T47D (cell line): Measurements from ENCODE around the gene KCNC1.

ENCODE experiments used
- DNase-seq, 2 experiments: peaks; one replicate each; pipeline versions ENCODE4 v3.0.0 to v3.0.0-alpha.2; 2011 to 2012; ENCODE audit warnings: low read depth in 1 of 2, low spot score in 1 of 2
- JUND ChIP-seq: IDR thresholded peaks from 2 replicates; pipeline ENCODE4 v1.6.1; 2012; ENCODE audit warnings: low read depth
- in situ Hi-C: cut with HindIII; loops from 2 replicates; pipeline ENCODE4 v1.10.0; 2016; ENCODE audit warnings: low sequenced_read_pairs, low pct_unique_long_range_greater_than_20kb

KCNC1 gene

DNA sequence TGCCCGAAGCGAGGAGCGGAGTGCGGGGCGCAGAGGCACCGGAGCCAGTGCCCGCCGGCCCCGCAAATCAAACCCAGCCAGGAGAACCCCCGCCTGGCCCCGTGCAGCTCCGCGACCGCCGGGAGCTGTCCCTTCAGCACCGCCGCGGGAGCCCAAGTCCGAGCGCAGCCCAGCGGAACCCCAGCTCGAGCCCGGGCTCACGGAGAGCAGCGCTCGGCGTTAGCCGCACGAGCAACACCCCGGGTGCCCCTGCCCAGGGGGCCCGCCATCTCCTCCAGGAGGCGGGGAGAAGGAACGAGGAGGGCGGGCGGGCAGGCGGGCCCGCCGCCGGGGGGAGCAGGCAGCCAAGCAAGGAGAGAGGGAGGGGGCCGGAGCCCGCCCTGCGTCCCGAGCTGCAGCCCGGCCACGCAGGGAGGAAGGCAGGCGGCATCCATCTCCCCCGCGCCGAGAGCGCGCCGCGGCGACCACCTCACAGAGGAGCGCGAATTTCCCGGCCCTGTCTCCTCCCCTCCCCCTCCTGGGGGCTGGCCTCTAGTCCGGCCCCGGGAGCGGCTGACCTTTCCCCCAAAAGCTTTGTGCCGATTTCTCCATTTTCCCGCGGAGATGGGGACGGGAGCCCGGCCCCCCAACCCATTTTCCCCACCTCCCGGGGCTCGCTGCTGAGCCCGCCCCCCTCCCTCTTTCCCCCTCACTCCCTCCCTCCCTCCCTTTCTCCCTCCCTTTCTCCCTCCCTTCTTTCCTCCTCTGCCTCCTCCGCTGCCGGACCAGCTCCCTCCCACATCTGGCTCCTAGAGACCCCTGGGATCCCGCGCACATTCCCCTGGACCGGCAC lies 621 bp downstream of the KCNC1 start:
- in situ Hi-C loops = no loop called here
- TF ChIP-seq JUND = no peak

DNA sequence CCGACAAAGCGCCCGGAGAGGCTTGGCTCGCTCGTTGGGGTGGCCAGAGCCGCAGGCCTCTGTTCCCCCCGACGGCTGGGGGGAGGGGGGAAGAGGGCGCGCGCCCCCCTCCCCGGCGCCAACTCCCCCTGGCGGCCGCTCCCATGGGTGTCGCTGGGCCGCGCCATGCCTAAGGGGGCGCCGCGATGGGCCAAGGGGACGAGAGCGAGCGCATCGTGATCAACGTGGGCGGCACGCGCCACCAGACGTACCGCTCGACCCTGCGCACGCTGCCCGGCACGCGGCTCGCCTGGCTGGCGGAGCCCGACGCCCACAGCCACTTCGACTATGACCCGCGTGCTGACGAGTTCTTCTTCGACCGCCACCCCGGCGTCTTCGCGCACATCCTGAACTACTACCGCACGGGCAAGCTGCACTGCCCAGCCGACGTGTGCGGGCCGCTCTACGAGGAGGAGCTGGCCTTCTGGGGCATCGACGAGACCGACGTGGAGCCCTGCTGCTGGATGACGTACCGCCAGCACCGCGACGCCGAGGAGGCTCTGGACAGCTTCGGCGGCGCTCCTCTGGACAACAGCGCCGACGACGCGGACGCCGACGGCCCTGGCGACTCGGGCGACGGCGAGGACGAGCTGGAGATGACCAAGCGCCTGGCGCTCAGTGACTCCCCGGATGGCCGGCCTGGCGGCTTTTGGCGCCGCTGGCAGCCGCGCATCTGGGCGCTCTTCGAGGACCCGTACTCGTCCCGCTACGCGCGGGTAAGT lies 1.4 kb downstream of the KCNC1 start:
- no peak for TF ChIP-seq JUND
- no peak for DNase-seq
- in situ Hi-C loops = no loop called here

More for the DNA sequence above, 621 bp downstream of the KCNC1 start:
- DNase-seq = peak; percentile 81 to 82

DNA sequence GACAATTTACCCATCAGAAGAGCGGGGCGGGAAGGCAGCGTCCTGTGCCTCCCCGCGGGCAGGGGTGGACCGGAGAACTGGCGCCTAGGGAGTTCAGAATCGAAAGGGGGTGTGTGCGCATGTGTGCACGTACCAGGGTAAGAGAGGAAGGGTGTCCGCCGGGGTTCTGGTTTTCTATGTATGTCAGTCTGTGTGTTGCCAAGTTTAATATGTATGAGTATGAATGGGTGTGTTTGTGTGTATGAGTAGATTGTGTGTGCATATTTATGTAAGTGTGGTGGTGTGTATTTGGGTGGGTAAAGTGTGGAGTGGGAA lies 2.0 kb downstream of the KCNC1 start:
- TF ChIP-seq JUND = no peak
- in situ Hi-C loops = no loop called here
- DNase-seq = no peak

DNA sequence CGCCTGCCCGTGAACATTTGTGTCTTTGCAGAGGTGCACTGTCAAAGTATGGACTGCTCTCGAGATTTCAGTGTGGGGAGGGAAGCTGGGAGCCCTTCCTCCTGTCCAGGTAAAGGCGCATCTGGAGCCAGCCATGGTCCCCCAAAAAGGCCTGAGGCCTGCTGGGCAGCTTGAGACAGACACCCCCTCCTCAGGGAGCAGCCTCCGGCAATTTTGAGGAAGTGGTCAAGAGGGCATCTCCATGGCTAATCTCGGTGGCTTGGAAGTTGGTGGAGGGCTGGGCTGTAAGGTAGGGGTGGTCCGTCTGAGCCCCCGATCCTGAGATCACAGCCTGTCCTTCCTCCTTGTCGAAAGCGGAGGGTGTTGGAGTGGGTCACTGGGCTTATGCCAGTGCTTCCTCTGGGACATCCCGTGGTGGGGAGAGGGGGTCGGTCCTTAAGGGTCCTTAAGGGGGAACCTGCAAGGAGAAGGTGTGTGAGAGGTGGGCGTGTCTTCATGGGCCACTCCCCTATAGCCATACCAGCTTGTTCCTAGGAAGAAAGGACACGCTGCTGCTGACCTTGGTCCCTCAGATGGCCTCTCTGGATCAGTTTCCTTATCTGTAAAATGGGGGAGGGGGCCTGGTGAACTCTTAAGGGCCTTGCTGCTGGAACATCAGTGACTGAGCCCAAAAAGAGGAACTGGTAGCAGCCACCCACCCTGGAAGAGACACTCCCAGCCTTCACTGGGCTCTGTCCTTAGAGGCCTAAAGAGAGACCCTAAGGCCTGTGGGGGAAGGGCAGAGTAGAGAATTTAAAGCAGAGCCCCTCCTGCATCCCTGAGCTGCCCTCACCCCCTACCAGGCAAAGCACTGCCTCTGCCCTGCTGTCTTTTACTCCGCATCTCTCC lies 2.6 kb downstream of the KCNC1 start:
- DNase-seq = no peak
- in situ Hi-C loops = no loop called here
- no peak for TF ChIP-seq JUND

DNA sequence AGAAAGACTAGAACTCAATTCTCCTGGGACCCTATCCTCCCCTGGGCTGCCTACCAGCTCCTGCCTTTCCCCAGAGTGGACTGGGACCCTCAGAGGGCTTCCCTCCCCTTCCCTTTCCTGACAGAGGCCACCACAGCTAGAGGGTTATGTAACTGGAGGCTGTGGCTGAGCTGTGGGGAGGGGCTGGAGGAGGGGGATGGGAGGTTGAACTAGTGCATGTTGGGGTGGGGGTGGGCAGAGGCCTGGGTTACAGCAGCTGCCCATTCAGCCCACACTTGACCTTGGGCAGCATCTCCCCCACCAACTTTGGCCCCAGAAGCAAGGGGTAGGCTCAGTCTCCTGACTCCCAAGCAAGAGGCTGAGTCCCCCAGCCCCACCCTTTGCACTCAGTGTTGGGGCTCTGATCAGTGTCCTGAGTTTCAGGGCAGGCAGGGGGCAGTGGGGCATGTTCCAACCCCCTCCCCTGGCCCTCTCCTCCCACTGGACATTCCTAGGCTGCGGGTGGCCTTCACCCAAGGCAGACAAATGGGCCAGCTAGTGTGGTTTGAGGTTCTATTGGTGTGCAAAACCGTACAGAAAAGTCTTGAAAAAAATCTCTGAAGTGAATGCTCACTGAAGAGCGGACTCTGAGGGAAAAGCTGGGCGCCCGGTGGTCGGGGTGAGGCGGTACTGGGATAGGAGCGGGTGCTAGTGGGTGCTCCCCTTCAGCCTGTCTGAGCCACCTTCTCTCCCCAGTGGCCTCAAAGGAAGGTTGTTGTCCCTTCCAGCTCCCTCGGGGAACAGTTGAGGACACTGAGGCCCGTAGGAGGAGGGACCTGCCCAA lies 3.8 kb downstream of the KCNC1 start:
- no peak for TF ChIP-seq JUND

GRCh38 chr11:17739945-17740338 lies 5.4 kb downstream of the KCNC1 start:
- in situ Hi-C loops = no loop called here
- TF ChIP-seq JUND = no peak
- no peak for DNase-seq

More for the DNA sequence above, 3.8 kb downstream of the KCNC1 start:
- DNase-seq = no peak
- in situ Hi-C loops = no loop called here

DNA sequence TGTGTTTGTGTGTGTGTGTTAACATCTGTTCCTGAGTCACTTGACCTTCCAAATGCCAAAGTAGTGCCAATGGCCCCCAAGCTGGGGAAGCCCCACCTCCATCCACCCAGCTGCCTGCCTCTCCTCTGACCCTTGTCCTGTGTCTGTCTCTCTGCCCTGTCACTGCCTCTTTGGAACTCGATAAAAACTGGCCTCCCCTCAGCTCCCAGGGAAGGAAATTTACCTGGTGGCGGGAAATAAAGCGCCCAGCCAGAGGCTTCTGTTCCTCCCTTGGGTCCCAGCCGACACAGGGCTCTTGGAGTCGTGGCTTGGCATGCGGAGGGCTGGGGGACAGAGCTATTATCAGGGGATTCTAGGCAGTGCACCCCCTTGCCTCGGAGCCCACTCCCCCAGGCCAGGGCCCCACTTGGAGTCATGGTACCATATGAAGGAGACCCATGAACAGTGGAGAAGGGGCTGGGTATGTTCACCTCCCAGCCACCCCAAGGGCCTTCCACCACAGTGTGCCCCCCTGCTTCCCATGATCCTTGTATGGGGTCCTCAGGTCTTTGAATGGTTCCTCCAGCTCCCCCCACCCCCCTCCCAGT lies 6.2 kb downstream of the KCNC1 start:
- in situ Hi-C loops = no loop called here
- no peak for TF ChIP-seq JUND
- DNase-seq = no peak

DNA sequence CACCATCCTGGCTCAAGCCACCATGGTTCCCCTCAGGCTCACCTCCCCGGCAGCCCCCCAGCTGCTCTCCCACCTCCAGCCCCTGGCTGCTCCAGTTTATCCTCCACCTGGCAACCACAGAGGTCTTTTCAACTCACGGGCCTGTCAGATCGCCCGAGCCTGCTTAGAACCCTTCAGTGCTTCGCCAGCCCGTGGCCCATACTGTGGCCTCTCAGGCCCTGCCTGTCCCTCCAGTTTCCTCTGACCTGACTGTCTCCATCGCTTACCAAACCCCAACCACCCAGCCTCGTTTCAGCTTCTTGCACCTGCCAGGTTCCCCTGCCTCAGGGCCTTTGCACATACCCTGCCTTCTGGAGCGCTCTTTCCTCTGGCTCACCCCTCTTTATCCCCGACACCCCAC lies 6.9 kb downstream of the KCNC1 start:
- in situ Hi-C loops = no loop called here

DNA sequence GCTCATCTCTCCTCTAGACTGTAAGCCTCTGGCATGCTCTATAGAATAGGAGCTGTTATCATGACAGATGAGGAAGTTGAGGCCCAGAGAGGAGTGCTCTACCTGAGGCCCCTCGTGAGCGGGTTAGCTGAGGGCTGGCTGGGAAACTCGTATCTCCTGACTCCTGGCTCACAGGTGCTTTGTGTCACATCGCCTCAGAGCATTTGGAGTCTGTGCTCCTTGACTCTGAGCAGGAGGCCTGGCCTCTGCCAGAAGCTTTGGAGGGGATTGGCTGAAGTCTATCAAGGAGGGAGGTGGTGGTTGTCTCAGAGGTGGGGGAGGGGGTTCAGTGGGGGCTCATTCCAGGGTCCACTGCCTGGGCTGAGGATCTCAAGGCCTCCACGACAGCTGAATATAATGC lies 7.4 kb downstream of the KCNC1 start:
- in situ Hi-C loops = no loop called here
- DNase-seq = no peak
- no peak for TF ChIP-seq JUND

More for the DNA sequence above, 6.9 kb downstream of the KCNC1 start:
- no peak for DNase-seq
- TF ChIP-seq JUND = no peak

DNA sequence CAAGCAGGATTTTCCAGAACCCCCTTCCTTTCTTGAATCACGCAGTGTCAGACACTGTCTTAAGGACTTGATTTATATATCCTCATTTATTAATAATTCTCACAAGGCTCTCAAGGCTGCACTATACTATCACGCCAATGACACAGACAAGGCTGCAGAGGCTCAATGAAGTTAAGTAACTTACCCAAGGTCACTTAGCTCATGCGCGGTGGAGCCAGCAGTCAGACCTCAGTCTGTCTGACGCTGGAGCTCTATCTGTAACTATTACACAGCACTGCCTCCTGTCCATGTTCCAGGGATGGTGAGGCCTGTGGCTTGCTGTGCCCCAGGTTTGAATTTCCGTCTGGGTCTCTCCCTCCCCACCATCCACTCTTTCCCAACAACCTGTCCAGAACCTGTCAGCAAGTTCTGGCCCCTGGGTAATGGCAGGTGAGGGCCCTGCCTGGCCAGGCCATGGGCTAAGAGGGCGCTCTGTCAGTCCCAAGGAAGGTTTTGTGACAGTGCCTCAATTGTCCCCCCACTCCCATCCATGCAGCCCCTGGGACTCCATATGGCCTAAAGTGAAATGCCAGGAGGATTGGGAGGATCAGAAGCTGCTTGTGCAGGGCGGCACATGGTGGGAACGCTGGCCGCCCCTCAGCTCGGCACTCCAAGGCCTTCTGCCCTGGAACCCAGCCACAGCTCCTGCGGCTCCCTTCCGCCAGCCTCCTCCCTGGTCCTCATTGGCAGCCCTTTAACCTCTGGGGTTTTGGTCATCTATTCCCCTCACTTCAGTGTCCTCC lies 8.6 kb downstream of the KCNC1 start:
- in situ Hi-C loops = no loop called here
- no peak for TF ChIP-seq JUND

GRCh38 chr11:17743808-17744119 lies 9.2 kb downstream of the KCNC1 start:
- in situ Hi-C loops = no loop called here
- no peak for TF ChIP-seq JUND
- no peak for DNase-seq

More for the DNA sequence above, 8.6 kb downstream of the KCNC1 start:
- no peak for DNase-seq
